ENCODE measurements around the gene PCP4. TPM values are rescaled to one million over a fixed set of nuclear protein-coding genes. Genes with fewer than 3 reads are reported as not detected.

Gene PCP4
- total and polyA plus RNA-seq, 10 of the 15 experiments (the other 5 are each of a cell fraction or from before 2014, with no cell fraction given): not detected

DNA sequence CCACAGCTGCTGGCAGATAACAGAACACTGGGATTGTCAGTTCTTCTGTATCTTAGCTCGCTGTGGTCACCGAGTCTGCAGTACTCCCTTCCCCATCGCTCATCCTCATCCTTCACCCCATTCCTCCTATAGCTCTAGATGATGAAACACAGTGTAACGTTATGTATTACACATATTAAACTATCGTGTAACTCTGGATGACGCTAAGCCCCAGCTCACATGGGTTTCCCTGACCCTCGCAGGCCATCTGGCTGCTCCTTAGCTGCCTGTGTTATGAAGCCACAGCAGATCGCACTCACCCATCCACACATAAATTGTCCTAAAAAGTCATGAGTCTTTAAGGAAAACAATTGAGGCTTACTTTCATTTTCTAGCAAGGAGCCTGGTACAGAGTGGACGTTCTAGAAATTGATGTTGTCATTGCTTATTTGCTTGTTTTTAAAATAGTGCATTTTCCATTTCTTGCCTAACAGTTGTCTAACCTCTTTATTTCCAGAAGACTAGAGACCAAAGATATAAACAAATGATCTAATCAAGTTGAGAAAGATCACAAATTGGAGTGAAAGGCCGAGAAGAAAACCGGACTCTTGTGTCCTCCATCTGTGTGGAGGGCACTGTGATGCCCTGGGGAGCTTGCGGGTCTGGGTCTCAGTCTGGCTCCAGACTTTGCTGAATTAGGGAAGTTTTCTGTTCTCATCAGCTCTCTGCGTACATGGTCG is 24.3 kb upstream of the PCP4 start:
- intact Hi-C loops (cut with micrococcal nuclease; ENCODE audit: unreplicated experiment): no loop called here

More for the DNA sequence above, 24.3 kb upstream of the PCP4 start:
- in situ Hi-C loops (cut with MboI): no loop called here
- no peak overlapping the region for H3K4me3 ChIP-seq
- DNase-seq (ENCODE audit: low read depth, low spot score) (no peak), ATAC-seq (no peak), FAIRE-seq (no peak)
- H2AFZ ChIP-seq (ENCODE audit: control insufficient read depth, low read depth, low read length): no peak overlapping the region
- RAD21 ChIA-PET (ENCODE audit: unreplicated experiment): no interaction called here
- no peaks in the 10 kb centered on the region for H3K36me3 ChIP-seq (ENCODE audit: control insufficient read depth in 2 of 2, insufficient read depth in 2 of 2, low read length in 1 of 2)
- TF ChIP-seq, protein P1, sequence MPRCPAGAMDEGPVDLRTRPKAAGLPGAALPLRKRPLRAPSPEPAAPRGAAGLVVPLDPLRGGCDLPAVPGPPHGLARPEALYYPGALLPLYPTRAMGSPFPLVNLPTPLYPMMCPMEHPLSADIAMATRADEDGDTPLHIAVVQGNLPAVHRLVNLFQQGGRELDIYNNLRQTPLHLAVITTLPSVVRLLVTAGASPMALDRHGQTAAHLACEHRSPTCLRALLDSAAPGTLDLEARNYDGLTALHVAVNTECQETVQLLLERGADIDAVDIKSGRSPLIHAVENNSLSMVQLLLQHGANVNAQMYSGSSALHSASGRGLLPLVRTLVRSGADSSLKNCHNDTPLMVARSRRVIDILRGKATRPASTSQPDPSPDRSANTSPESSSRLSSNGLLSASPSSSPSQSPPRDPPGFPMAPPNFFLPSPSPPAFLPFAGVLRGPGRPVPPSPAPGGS (IDR thresholded peaks at IDR 0.05; ENCODE audit: borderline replicate concordance, insufficient read depth, low read depth, low read length, poor library complexity, severe bottlenecking): no peak
- TF ChIP-seq FOXM1 (IDR thresholded peaks at IDR 0.05; ENCODE audit: low read depth, low read length) (no peak), CBX3 (IDR thresholded peaks at IDR 0.05; ENCODE audit: borderline replicate concordance, low read depth) (no peak), RFX5 (IDR thresholded peaks at IDR 0.05; ENCODE audit: low read depth, low read length) (no peak), CBFB (IDR thresholded peaks at IDR 0.05; ENCODE audit: low read depth) (no peak), POLR2A (IDR thresholded peaks at IDR 0.05; ENCODE audit: low read depth, low read length) (no peak), KLF5 (IDR thresholded peaks at IDR 0.05; ENCODE audit: partially characterized antibody) (no peak), YBX1 (IDR thresholded peaks at IDR 0.05) (no peak), BMI1 (IDR thresholded peaks at IDR 0.05; ENCODE audit: borderline replicate concordance) (no peak), SREBF1 (IDR thresholded peaks at IDR 0.05; ENCODE audit: low read length) (no peak), TBL1XR1 (IDR thresholded peaks at IDR 0.05; ENCODE audit: low read depth, low read length) (no peak), TAF1 (IDR thresholded peaks at IDR 0.05; ENCODE audit: borderline replicate concordance, low read depth, low read length) (no peak), ESRRA (IDR thresholded peaks at IDR 0.05; ENCODE audit: low read length) (no peak)
- TF ChIP-seq, protein P2, sequence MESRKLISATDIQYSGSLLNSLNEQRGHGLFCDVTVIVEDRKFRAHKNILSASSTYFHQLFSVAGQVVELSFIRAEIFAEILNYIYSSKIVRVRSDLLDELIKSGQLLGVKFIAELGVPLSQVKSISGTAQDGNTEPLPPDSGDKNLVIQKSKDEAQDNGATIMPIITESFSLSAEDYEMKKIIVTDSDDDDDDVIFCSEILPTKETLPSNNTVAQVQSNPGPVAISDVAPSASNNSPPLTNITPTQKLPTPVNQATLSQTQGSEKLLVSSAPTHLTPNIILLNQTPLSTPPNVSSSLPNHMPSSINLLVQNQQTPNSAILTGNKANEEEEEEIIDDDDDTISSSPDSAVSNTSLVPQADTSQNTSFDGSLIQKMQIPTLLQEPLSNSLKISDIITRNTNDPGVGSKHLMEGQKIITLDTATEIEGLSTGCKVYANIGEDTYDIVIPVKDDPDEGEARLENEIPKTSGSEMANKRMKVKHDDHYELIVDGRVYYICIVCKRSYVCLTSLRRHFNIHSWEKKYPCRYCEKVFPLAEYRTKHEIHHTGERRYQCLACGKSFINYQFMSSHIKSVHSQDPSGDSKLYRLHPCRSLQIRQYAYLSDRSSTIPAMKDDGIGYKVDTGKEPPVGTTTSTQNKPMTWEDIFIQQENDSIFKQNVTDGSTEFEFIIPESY (IDR thresholded peaks at IDR 0.05): no peak
- TF ChIP-seq, protein P3, sequence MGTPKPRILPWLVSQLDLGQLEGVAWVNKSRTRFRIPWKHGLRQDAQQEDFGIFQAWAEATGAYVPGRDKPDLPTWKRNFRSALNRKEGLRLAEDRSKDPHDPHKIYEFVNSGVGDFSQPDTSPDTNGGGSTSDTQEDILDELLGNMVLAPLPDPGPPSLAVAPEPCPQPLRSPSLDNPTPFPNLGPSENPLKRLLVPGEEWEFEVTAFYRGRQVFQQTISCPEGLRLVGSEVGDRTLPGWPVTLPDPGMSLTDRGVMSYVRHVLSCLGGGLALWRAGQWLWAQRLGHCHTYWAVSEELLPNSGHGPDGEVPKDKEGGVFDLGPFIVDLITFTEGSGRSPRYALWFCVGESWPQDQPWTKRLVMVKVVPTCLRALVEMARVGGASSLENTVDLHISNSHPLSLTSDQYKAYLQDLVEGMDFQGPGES (IDR thresholded peaks at IDR 0.05): no peak
- no peaks in the 10 kb centered on the region for H4K20me1 ChIP-seq (ENCODE audit: control insufficient read depth, insufficient read depth)
- CTCF ChIA-PET: no interaction called here
- SMC1A ChIA-PET (ENCODE audit: uncharacterized antibody, unreplicated experiment): no interaction called here
- no peaks in the 10 kb centered on the region; the same call in 2 of the 3 replicates for H3K9me3 ChIP-seq (replicated peaks; ENCODE audit: control insufficient read depth, insufficient read depth, low read length)
- H3K9ac ChIP-seq (ENCODE audit: control insufficient read depth, insufficient read depth, low read length): no peak overlapping the region
- no peaks in the 10 kb centered on the region for H3K4me1 ChIP-seq (ENCODE audit: control insufficient read depth, insufficient read depth, low read length)
- H3K27me3 ChIP-seq (replicated peaks in 1 of 2; ENCODE audit: control insufficient read depth in 2 of 2, insufficient read depth in 2 of 2, low read length in 1 of 2): no peaks in the 10 kb centered on the region
- H3K4me2 ChIP-seq (ENCODE audit: control insufficient read depth, insufficient read depth): no peak overlapping the region
- no peak overlapping the region for H3K27ac ChIP-seq (ENCODE audit: control insufficient read depth, insufficient read depth)
- WGBS (ENCODE audit: insufficient coverage, insufficient replicate concordance, low lambda C conversion rate, missing lambda C conversion rate): 28% methylated on average over 14 of the region's 14 CpGs
- POLR2A ChIA-PET: no interaction called here
- BruUV-seq (replicated peaks): no TSS peak
- no peaks in the 10 kb centered on the region for H3K79me2 ChIP-seq (ENCODE audit: control insufficient read depth, insufficient read depth, low read length)
